SK-N-SH treated with all-trans-retinoic acid at 6 μM for 48 hours (cell line): Measurements from ENCODE around the gene CHPF.
A peak's percentile ranks its signal among the peaks of the same experiment; 100 is the strongest.

Experiments used
- ATAC-seq: fragments of 200-7000 bp; cut with Tn5 transposase; 3 replicates; pipeline ENCODE4 v1.9.1; 2020; ENCODE audit warnings: mild to moderate bottlenecking, moderate library complexity
- ARNTL ChIP-seq: fragments of 450-650 bp; formaldehyde crosslinking; IDR thresholded peaks from 2 replicates; pipeline ENCODE4 v1.5.0; 2020; ENCODE audit warnings: low read depth, mild to moderate bottlenecking, moderate library complexity, borderline replicate concordance
- BACH2 ChIP-seq: fragments of 250-450 bp; sonication (Bioruptor Pico); IDR thresholded peaks from 2 replicates; pipeline ENCODE4 v1.9.0; 2021; ENCODE audit warnings: mild to moderate bottlenecking, borderline replicate concordance
- GLIS3 ChIP-seq: fragments of 250-450 bp; sonication (Bioruptor Pico); IDR thresholded peaks from 2 replicates; pipeline ENCODE4 v1.5.0; 2020; ENCODE audit warnings: mild to moderate bottlenecking, moderate library complexity
- ISL1 ChIP-seq: fragments of 250-450 bp; sonication (Bioruptor Pico); IDR thresholded peaks from 2 replicates; pipeline ENCODE4 v2.1.2; 2022; ENCODE audit warnings: mild to moderate bottlenecking, moderate library complexity
- OSR1 ChIP-seq: fragments of 250-450 bp; sonication (Bioruptor Pico); IDR thresholded peaks from 2 replicates; pipeline ENCODE4 v1.8.0; 2022; ENCODE audit warnings: moderate library complexity, mild to moderate bottlenecking, inconsistent platforms
- PPARA ChIP-seq: fragments of 250-450 bp; sonication (Bioruptor Pico); IDR thresholded peaks from 2 replicates; pipeline ENCODE4 v1.5.0; 2020; ENCODE audit warnings: mild to moderate bottlenecking, borderline replicate concordance
- SNAI2 ChIP-seq: fragments of 250-450 bp; sonication (Bioruptor Pico); IDR thresholded peaks from 2 replicates; pipeline ENCODE4 v1.5.0; 2020; ENCODE audit warnings: mild to moderate bottlenecking, moderate library complexity
- TCF4 ChIP-seq: fragments of 250-450 bp; sonication (Bioruptor Pico); IDR thresholded peaks from 2 replicates; pipeline ENCODE4 v1.8.0; 2021; ENCODE audit warnings: mild to moderate bottlenecking, moderate library complexity, borderline replicate concordance
- TOX ChIP-seq: fragments of 250-450 bp; sonication (Bioruptor Pico); IDR thresholded peaks from 2 replicates; pipeline ENCODE4 v1.8.0; 2021; ENCODE audit warnings: mild to moderate bottlenecking, moderate library complexity, borderline replicate concordance
- ZC3H10 ChIP-seq: fragments of 250-450 bp; sonication (Bioruptor Pico); IDR thresholded peaks from 2 replicates; pipeline ENCODE4 v1.5.1; 2021; ENCODE audit warnings: mild to moderate bottlenecking, moderate library complexity
- ZFP3 ChIP-seq: fragments of 250-450 bp; sonication (Bioruptor Pico); IDR thresholded peaks from 2 replicates; pipeline ENCODE4 v1.5.0; 2020; ENCODE audit warnings: mild to moderate bottlenecking, moderate library complexity
- ZFP30 ChIP-seq: fragments of 450-650 bp; formaldehyde crosslinking; IDR thresholded peaks from 2 replicates; pipeline ENCODE4 v1.5.0; 2022; ENCODE audit warnings: mild to moderate bottlenecking, moderate library complexity
- ZNF70 ChIP-seq: fragments of 450-650 bp; formaldehyde crosslinking; IDR thresholded peaks from 2 replicates; pipeline ENCODE4 v1.5.0; 2020; ENCODE audit warnings: mild to moderate bottlenecking, moderate library complexity
- ZNF8 ChIP-seq: fragments of 450-650 bp; formaldehyde crosslinking; IDR thresholded peaks from 2 replicates; pipeline ENCODE4 v1.5.0; 2020; ENCODE audit warnings: mild to moderate bottlenecking, moderate library complexity
- TF ChIP-seq, protein P1 (sequence below): fragments of 250-450 bp; sonication (Bioruptor Pico); IDR thresholded peaks from 2 replicates; pipeline ENCODE4 v1.5.1; 2021; ENCODE audit warnings: mild to moderate bottlenecking, moderate library complexity
- TF ChIP-seq, protein P2 (sequence below): fragments of 250-450 bp; sonication (Bioruptor Pico); IDR thresholded peaks from 2 replicates; pipeline ENCODE4 v1.5.1; 2020; ENCODE audit warnings: low read depth, mild to moderate bottlenecking, moderate library complexity
- TF ChIP-seq, protein P3 (sequence below): fragments of 250-450 bp; sonication (Bioruptor Pico); IDR thresholded peaks from 2 replicates; pipeline ENCODE4 v1.5.0; 2020; ENCODE audit warnings: mild to moderate bottlenecking, moderate library complexity
- TF ChIP-seq, protein P4 (sequence below): fragments of 250-450 bp; sonication (Bioruptor Pico); IDR thresholded peaks from 2 replicates; pipeline ENCODE4 v1.8.0; 2021; ENCODE audit warnings: low read depth, mild to moderate bottlenecking, moderate library complexity, borderline replicate concordance

Gene CHPF

DNA sequence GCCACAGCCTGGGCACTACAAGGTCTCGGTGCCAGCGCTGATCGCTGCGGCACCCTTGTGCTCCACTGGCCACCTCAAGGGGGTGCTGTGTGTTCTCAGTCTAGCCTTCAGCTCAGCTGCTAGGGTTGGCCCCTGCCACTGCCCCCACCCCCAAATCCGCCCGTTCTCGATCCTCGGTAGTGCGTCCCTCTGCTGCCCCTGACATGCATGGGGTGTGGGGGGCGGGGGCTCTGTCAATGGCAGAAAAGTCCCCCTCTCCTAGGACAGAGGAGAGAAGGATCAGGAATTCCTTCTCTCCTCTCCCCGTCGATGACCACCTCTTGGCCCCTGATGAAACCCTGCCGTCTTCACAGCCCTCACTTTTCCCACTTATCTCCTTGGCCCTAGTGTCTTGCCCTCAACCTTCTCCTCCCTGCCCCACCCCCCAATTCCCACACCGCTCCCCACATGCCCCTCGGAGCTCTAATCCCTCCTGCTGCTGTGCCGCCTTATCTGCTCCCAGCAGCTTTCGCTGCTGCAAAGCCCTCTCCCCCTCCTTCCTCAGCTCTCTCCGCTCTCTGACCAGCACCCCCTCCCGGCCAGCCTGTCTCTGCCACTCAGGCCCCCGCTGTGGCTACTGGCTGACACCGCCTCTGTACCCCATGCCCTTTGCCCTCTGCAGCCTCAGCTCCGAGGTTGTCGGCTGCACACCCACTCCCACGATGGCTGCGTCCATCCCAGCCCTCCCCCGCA, 33.7 kb downstream of the CHPF start (continued):
- TF ChIP-seq ARNTL (CRISPR knock-in tag): no peak
- TF ChIP-seq, all 23 proteins: peak for 0

DNA sequence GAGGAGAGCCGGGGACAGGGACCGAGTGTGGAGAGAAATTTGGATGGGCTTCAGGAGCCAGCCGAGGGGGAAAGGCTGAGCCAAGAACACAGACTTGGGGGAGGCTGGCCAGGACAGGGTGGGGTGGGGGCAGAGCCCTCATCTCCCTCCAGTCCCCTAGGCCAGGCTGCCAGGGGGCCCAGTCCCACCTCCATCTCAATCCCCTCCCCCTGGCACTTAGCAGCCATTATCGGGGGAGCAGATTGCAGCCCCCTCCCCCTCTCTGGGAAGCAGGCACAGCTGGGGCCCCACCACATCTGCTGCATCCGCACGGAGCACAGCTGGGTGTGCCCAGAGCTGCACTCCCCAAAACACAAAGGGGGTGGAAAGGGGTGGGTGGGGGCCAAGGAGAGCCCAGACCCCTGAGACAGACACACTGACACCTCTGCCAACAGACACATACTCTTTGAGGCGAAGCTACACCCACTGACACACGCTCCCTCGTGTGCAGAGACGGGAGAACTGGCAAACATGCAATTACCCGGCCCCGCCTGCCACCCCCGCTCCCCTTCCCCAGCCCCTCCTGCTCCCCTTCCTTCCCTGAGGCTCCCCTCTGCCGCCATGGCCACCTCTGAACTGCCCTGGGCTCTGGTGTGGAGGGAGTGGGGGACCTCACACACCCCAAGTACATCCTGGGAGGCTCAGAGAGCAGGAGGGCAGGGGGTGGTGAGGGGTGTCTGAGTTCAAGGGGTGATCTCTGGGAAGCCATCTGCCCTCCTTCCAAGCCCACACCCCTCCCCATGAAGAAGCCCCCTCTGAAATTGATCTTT, 34.4 kb downstream of the CHPF start:
- ATAC-seq: peak; percentile 50
- TF ChIP-seq ZNF8 (CRISPR knock-in tag): no peak
- no peak for TF ChIP-seq SNAI2
- TF ChIP-seq ZFP30 (CRISPR knock-in tag): no peak
- TF ChIP-seq, protein P1, sequence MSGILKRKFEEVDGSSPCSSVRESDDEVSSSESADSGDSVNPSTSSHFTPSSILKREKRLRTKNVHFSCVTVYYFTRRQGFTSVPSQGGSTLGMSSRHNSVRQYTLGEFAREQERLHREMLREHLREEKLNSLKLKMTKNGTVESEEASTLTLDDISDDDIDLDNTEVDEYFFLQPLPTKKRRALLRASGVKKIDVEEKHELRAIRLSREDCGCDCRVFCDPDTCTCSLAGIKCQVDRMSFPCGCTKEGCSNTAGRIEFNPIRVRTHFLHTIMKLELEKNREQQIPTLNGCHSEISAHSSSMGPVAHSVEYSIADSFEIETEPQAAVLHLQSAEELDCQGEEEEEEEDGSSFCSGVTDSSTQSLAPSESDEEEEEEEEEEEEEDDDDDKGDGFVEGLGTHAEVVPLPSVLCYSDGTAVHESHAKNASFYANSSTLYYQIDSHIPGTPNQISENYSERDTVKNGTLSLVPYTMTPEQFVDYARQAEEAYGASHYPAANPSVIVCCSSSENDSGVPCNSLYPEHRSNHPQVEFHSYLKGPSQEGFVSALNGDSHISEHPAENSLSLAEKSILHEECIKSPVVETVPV (CRISPR knock-in tag): no peak
- no peak for TF ChIP-seq ZC3H10 (CRISPR knock-in tag)
- TF ChIP-seq OSR1 (CRISPR knock-in tag): no peak
- TF ChIP-seq, protein P2, sequence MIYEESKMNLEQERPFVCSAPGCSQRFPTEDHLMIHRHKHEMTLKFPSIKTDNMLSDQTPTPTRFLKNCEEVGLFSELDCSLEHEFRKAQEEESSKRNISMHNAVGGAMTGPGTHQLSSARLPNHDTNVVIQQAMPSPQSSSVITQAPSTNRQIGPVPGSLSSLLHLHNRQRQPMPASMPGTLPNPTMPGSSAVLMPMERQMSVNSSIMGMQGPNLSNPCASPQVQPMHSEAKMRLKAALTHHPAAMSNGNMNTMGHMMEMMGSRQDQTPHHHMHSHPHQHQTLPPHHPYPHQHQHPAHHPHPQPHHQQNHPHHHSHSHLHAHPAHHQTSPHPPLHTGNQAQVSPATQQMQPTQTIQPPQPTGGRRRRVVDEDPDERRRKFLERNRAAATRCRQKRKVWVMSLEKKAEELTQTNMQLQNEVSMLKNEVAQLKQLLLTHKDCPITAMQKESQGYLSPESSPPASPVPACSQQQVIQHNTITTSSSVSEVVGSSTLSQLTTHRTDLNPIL (CRISPR knock-in tag): no peak
- TF ChIP-seq PPARA: no peak
- TF ChIP-seq ZNF70 (CRISPR knock-in tag): no peak
- no peak for TF ChIP-seq ZFP3 (CRISPR knock-in tag)

DNA sequence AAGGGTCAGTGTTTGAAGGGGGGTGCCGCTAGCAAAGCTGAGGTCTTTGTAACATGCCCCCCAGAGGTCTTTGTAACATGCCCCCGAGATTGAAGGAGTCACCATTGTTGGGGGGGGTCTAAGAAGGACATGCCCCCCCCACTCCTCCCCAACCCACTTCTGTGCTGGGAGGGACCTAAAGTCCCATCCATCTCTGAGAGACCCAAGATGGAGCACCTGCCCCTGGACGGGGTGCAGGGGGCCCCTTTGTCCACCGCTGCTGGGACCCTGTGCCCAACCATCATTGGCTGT, 35.2 kb downstream of the CHPF start:
- ATAC-seq: no peak
- no peak for TF ChIP-seq TCF4 (CRISPR knock-in tag)
- TF ChIP-seq, protein P1 (CRISPR knock-in tag): no peak
- no peak for TF ChIP-seq ZFP30 (CRISPR knock-in tag)
- TF ChIP-seq BACH2 (CRISPR knock-in tag): no peak
- TF ChIP-seq SNAI2: no peak
- no peak for TF ChIP-seq OSR1 (CRISPR knock-in tag)
- TF ChIP-seq, protein P3, sequence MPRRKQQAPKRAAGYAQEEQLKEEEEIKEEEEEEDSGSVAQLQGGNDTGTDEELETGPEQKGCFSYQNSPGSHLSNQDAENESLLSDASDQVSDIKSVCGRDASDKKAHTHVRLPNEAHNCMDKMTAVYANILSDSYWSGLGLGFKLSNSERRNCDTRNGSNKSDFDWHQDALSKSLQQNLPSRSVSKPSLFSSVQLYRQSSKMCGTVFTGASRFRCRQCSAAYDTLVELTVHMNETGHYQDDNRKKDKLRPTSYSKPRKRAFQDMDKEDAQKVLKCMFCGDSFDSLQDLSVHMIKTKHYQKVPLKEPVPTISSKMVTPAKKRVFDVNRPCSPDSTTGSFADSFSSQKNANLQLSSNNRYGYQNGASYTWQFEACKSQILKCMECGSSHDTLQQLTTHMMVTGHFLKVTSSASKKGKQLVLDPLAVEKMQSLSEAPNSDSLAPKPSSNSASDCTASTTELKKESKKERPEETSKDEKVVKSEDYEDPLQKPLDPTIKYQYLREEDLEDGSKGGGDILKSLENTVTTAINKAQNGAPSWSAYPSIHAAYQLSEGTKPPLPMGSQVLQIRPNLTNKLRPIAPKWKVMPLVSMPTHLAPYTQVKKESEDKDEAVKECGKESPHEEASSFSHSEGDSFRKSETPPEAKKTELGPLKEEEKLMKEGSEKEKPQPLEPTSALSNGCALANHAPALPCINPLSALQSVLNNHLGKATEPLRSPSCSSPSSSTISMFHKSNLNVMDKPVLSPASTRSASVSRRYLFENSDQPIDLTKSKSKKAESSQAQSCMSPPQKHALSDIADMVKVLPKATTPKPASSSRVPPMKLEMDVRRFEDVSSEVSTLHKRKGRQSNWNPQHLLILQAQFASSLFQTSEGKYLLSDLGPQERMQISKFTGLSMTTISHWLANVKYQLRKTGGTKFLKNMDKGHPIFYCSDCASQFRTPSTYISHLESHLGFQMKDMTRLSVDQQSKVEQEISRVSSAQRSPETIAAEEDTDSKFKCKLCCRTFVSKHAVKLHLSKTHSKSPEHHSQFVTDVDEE (CRISPR knock-in tag): no peak
- TF ChIP-seq GLIS3 (CRISPR knock-in tag): no peak
- TF ChIP-seq, all 23 proteins: peak for 0

DNA sequence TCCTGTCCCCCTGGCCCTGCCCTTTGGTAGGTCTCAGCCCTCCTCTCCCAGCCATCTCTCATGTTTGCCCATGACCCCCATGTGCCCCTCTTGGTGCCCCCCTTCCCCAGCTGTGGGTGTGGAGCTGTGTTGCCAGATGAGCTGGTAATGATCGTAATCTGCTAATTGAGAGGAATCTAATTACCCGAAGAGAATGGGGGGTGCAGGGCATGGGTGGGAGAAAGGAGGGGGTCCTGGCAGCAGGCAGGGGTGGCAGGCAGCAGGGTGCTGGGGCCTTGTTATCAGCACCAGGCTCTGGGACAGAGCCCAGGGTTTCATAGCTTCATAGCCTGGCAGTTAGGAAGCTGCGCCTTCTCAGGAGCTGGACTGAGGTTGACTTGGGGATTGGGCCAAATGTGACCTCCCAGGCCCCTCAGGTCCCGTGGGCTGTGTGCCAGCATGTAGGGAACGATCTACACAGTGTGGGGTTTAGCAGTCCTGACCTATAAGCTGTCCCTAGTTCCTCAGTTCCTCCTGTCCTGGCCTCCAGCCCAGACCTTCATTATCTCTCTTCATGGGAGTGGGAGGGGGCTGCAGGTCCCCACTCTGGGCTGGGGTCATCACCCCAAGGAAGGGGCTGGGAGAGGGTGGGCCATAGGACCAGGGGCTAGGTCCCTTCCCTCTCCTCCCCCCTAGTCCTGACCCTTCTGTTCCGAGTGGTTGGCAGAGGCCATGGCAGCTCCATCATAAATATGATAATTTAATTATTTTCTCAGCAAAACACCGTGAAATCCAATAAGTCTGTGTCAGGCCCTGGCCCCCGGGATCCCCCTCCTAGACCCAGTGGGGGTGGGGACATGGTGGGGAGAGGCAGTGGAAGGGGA, 35.8 kb downstream of the CHPF start:
- peak; percentile 11; the same call in 1 of the 3 replicates for ATAC-seq
- TF ChIP-seq, protein P2 (CRISPR knock-in tag): no peak
- no peak for TF ChIP-seq ISL1
- TF ChIP-seq PPARA: no peak
- 0 out of 2 replicates have a peak, but pooled peaks have one; percentile 10 for TF ChIP-seq ZNF70 (CRISPR knock-in tag)
- TF ChIP-seq ZFP3 (CRISPR knock-in tag): no peak
- TF ChIP-seq TCF4 (CRISPR knock-in tag): peak; percentile 66; the same call in 1 of the 2 replicates
- no peak for TF ChIP-seq BACH2 (CRISPR knock-in tag)
- no peak for TF ChIP-seq GLIS3 (CRISPR knock-in tag)
- TF ChIP-seq, protein P3 (CRISPR knock-in tag): peak; percentile 52; the same call in 1 of the 2 replicates
- no peak for TF ChIP-seq TOX
- TF ChIP-seq SNAI2: no peak
- TF ChIP-seq, protein P4, sequence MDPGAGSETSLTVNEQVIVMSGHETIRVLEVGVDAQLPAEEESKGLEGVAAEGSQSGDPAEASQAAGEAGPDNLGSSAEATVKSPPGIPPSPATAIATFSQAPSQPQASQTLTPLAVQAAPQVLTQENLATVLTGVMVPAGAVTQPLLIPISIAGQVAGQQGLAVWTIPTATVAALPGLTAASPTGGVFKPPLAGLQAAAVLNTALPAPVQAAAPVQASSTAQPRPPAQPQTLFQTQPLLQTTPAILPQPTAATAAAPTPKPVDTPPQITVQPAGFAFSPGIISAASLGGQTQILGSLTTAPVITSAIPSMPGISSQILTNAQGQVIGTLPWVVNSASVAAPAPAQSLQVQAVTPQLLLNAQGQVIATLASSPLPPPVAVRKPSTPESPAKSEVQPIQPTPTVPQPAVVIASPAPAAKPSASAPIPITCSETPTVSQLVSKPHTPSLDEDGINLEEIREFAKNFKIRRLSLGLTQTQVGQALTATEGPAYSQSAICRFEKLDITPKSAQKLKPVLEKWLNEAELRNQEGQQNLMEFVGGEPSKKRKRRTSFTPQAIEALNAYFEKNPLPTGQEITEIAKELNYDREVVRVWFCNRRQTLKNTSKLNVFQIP: no peak
